ENCODE data around the gene RTL1. TPM values are rescaled to one million over a fixed set of nuclear protein-coding genes. Genes with fewer than 3 reads are reported as not detected.
A peak's percentile ranks its signal among the peaks of the same experiment; 100 is the strongest.

RTL1 gene
- total and polyA plus RNA-seq, 2 of the 13 experiments (the other 11 are each of a cell fraction or from before 2014, with no cell fraction given), result not detected

DNA sequence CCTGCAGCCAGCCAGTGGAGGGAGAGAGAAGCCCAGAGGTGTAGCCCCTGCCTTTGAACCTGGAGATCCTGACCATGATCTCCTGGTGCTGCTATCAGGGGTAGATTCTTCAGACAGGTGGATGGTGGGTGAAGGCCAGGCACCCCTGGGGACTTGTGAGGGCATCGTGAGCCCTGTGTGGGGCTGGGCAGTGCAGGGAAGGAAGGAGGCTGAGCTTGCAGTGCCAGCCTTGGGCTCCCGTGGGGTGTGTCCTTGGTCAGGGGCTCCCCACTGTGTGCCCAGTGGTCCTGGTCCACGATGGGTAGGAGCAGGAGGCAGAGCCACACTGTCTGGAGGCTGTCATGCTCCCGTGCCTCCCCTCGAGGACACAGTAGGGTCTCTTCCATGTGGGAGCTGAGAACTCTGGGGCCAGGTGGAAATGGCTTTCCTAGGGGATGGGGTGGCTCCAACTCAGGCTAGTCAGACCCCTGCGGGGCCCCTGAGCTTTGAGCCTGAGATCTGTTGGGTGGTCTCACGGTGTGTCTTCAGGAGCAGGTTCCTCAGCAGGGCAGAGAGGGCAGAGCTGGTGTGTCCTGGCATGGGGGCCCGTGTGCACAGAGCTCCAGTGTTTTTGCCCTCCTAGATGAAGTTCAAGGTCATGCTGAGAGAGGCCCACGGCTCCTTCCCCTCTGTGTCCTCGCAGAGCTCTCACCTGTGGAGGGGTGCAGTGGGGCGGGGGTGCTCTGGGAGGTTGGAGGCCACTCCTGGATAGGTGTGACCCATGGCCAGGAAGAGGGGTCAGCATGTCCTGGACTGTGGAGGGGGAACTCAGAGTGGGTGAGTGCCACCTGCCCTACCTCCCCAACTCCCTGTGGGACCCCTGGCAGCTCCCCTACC is 25.0 kb downstream of the RTL1 start:
- ATAC-seq, result peak; percentile 24
- BruUV-seq (replicated peaks), result no TSS peak
- WGBS (ENCODE audit: low lambda C conversion rate), result 60% methylated on average over 2 of the region's 11 CpGs
- Histone ChIP-seq H3K9me3 (ENCODE audit: low read length) (no peaks in the 10 kb centered on the region), H3K4me3 (replicated peaks in 1 of 3; ENCODE audit: insufficient read depth in 1 of 3, low read depth in 2 of 3, low read length in 3 of 3) (no peak overlapping the region), H3K27ac (ENCODE audit: extremely low read length, insufficient read depth, low read length) (no peak overlapping the region), H2AFZ (ENCODE audit: low read length) (no peak overlapping the region), H3K9ac (ENCODE audit: insufficient read depth, low read depth, low read length) (no peak overlapping the region), H3K4me1 (ENCODE audit: insufficient read depth, low read length) (peaks cover 19% of the 10 kb centered on the region), H3K4me2 (ENCODE audit: low read depth, low read length) (0 out of 2 replicates have a peak overlapping the region, but pooled peaks have one; percentile 5), H3K27me3 (ENCODE audit: control insufficient read depth in 1 of 2, insufficient read depth in 2 of 2, low read length in 2 of 2) (peaks cover 3 to 14% of the 10 kb centered on the region in 2 experiments; a peak in 4 of 5 replicates), H3K36me3 (replicated peaks in 1 of 2; ENCODE audit: control insufficient read depth in 1 of 2, insufficient read depth in 2 of 2, low read length in 2 of 2) (no peaks in the 10 kb centered on the region), H3K79me2 (ENCODE audit: insufficient read depth, low read length) (no peaks in the 10 kb centered on the region), H4K20me1 (ENCODE audit: insufficient read depth, low read length) (no peaks in the 10 kb centered on the region)
- FAIRE-seq, result no peak
- ChIA-PET POLR2A (no interaction called here), CTCF (ENCODE audit: low intra/inter-chr PET ratio, low total read pairs) (no interaction called here)
- TF ChIP-seq KDM2A (CRISPR knock-in tag; IDR thresholded peaks at IDR 0.05; ENCODE audit: borderline replicate concordance, low read depth) (no peak), ZNF598 (CRISPR knock-in tag; IDR thresholded peaks at IDR 0.05; ENCODE audit: borderline replicate concordance) (no peak), SKI (IDR thresholded peaks at IDR 0.05; ENCODE audit: partially characterized antibody) (no peak)
- TF ChIP-seq, protein P1, sequence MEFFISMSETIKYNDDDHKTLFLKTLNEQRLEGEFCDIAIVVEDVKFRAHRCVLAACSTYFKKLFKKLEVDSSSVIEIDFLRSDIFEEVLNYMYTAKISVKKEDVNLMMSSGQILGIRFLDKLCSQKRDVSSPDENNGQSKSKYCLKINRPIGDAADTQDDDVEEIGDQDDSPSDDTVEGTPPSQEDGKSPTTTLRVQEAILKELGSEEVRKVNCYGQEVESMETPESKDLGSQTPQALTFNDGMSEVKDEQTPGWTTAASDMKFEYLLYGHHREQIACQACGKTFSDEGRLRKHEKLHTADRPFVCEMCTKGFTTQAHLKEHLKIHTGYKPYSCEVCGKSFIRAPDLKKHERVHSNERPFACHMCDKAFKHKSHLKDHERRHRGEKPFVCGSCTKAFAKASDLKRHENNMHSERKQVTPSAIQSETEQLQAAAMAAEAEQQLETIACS (CRISPR knock-in tag; IDR thresholded peaks at IDR 0.05), result no peak
- TF ChIP-seq, protein P2, sequence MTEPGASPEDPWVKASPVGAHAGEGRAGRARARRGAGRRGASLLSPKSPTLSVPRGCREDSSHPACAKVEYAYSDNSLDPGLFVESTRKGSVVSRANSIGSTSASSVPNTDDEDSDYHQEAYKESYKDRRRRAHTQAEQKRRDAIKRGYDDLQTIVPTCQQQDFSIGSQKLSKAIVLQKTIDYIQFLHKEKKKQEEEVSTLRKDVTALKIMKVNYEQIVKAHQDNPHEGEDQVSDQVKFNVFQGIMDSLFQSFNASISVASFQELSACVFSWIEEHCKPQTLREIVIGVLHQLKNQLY (CRISPR knock-in tag; IDR thresholded peaks at IDR 0.05), result no peak
- in situ Hi-C loops (cut with HindIII; ENCODE audit: extremely low pct_ligation_motif_present, low pct_unique_long_range_greater_than_20kb) (no loop called here), intact Hi-C loops (cut with micrococcal nuclease; ENCODE audit: unreplicated experiment) (no loop called here)
- no peak for DNase-seq (ENCODE audit: low spot score)
